HepG2 (cell line): Measurements from ENCODE around the gene SETD1B. TPM values are rescaled to one million over a fixed set of nuclear protein-coding genes. Genes with fewer than 3 reads are reported as not detected.

Experiments
- AHR ChIP-seq: IDR thresholded peaks from 2 replicates; pipeline ENCODE4 v1.6.1; 2018; ENCODE audit warnings: missing genetic modification reagents, missing compliant biosample characterization
- ATF7 ChIP-seq, 2 experiments: fragments of 450-650 bp in 1 of 2; sonication (generic) in 1 of 2; formaldehyde crosslinking in 1 of 2; IDR thresholded peaks; 2 replicates each; pipeline versions ENCODE4 v1.4.0 to v1.6.1; 2016 to 2020; ENCODE audit warnings: antibody characterized with exemption in 1 of 2, mild to moderate bottlenecking in 1 of 2, missing genetic modification reagents in 1 of 2
- CHD2 ChIP-seq: IDR thresholded peaks from 2 replicates; pipeline ENCODE4 v1.6.1; 2011; ENCODE audit warnings: low read depth, low read length, improper control_type of control experiment
- CSRNP2 ChIP-seq: sonication (generic); formaldehyde crosslinking; conservative IDR thresholded peaks from 2 replicates; pipeline ENCODE4 v1.8.0; 2022; ENCODE audit warnings: low read depth, missing genetic modification reagents
- HOXA9 ChIP-seq: sonication (generic); formaldehyde crosslinking; IDR thresholded peaks from 2 replicates; pipeline ENCODE4 v1.8.1; 2022; ENCODE audit warnings: missing genetic modification reagents, mild to moderate bottlenecking, moderate library complexity, borderline replicate concordance
- KDM2A ChIP-seq: sonication (generic); formaldehyde crosslinking; IDR thresholded peaks from 2 replicates; pipeline ENCODE4 v1.4.0; 2020; ENCODE audit warnings: low read depth, missing genetic modification reagents, borderline replicate concordance
- NFIC ChIP-seq: IDR thresholded peaks from 2 replicates; pipeline ENCODE4 v1.6.1; 2012; ENCODE audit warnings: mild to moderate bottlenecking, low read length, inconsistent platforms
- NRL ChIP-seq: sonication (generic); formaldehyde crosslinking; IDR thresholded peaks from 2 replicates; pipeline ENCODE4 v1.5.0; 2020; ENCODE audit warnings: missing genetic modification reagents, mild to moderate bottlenecking, moderate library complexity, borderline replicate concordance
- RAD21 ChIP-seq: fragments of 450-650 bp; formaldehyde crosslinking; IDR thresholded peaks from 2 replicates; pipeline ENCODE4 v1.5.0; 2020; ENCODE audit warnings: mild to moderate bottlenecking
- XBP1 ChIP-seq: sonication (generic); formaldehyde crosslinking; IDR thresholded peaks from 2 replicates; pipeline ENCODE4 v1.5.0; 2020; ENCODE audit warnings: missing genetic modification reagents
- ZNF674 ChIP-seq: sonication (generic); formaldehyde crosslinking; IDR thresholded peaks from 2 replicates; pipeline ENCODE4 v1.5.0; 2020; ENCODE audit warnings: low read depth, mild to moderate bottlenecking, missing genetic modification reagents
- ZNF687 ChIP-seq: sonication (generic); formaldehyde crosslinking; IDR thresholded peaks from 2 replicates; pipeline ENCODE4 v1.5.1; 2020; ENCODE audit warnings: mild to moderate bottlenecking, missing genetic modification reagents, moderate library complexity
- ZNF800 ChIP-seq: sonication (generic); formaldehyde crosslinking; IDR thresholded peaks from 2 replicates; pipeline ENCODE4 v1.4.0; 2020; ENCODE audit warnings: missing genetic modification reagents
- polyA plus RNA-seq, 8 experiments: library from polyadenylated mRNA; depleted of rRNA in 3 of 8; stranded (reverse) in 7 of 8; unstranded in 1 of 8; fragments of >200 nt; fragmentation: Illumina TruSeq in 4 of 8; extraction: Trizol in 4 of 8; gene quantifications; 2 replicates each; pipeline versions ENCODE4 v1.2.1 to v1.2.3, GENCODE V29; 2011 to 2016; ENCODE audit warnings: low read depth in 4 of 8, missing spikeins in 1 of 8, mixed read lengths in 1 of 8; ENCODE audit not compliant: insufficient read depth in 1 of 8
- total RNA-seq, 5 experiments: library from RNA; depleted of rRNA; stranded (reverse); fragments of >200 nt; fragmentation: Illumina TruSeq; extraction: Trizol; gene quantifications; 2 replicates each; pipeline ENCODE4 v1.2.3, GENCODE V29; 2016; ENCODE audit warnings: low read depth in 1 of 5
- TF ChIP-seq, protein P1 (sequence below): sonication (generic); formaldehyde crosslinking; IDR thresholded peaks from 2 replicates; pipeline ENCODE4 v1.4.0; 2020; ENCODE audit warnings: low read depth, mild to moderate bottlenecking, missing genetic modification reagents
- TF ChIP-seq, protein P2 (sequence below): sonication (generic); formaldehyde crosslinking; IDR thresholded peaks from 2 replicates; pipeline ENCODE4 v1.5.0; 2020; ENCODE audit warnings: mild to moderate bottlenecking, missing genetic modification reagents

The SETD1B gene
- total and polyA plus RNA-seq, 2 of the 13 experiments (the other 11 are each of a cell fraction or from before 2014, with no cell fraction given): 1.1 to 1.4 TPM

DNA sequence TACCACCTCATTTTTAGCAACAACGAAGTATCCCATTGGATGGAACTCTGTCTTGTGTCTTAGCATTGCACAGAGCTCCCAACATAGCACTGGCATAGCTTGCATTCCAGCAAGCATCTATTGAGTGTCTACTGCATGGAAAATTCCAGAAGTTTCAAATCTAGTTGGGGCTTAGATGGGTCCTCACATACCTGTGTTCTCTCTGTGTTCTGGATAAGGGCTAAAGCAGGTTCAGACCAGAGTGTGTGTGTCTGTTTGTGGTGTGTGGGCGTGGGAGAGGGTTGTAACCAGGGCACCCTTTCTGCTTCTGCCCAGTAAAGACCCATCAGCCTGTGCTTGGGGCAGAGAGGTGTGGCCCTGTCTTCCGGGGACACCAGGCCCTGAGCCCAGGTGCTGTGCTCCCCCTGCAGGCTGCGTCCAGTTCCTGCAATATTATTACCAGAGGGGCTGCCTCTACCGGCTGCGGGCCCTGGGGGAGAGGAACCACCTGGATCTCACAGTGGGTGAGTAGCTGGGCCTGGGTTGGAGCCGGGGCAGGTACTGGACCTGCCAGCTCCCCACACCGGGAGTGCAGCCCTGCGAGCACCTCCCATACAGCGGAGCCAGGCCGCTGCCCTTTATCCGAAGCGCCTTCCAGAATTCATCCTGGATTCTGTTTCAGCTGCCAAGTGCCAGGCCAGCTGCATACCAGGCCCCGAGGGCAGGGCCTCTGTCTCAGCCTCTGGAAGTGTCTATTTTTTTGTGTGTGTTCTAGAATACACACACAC is 30.6 kb upstream of the SETD1B start (continued):
- TF ChIP-seq AHR (0 out of 2 replicates have a peak, but pooled peaks have one; percentile 45), CHD2 (no peak), KDM2A (CRISPR knock-in tag) (peak; percentile 66; the same call in 1 of the 2 replicates), ZNF674 (CRISPR knock-in tag) (no peak), XBP1 (no peak), RAD21 (CRISPR knock-in tag) (peak; percentile 95), ZNF800 (no peak), NFIC (no peak), ATF7 (IDR thresholded peaks at IDR 0.05) (no peak), ATF7 (CRISPR knock-in tag; IDR thresholded peaks at IDR 0.05) (no peak), HOXA9 (CRISPR knock-in tag) (no peak), ZNF687 (CRISPR knock-in tag) (peak; percentile 78), NRL (CRISPR knock-in tag) (0 out of 2 replicates have a peak, but pooled peaks have one; percentile 25), CSRNP2 (no peak)
- TF ChIP-seq, protein P1, sequence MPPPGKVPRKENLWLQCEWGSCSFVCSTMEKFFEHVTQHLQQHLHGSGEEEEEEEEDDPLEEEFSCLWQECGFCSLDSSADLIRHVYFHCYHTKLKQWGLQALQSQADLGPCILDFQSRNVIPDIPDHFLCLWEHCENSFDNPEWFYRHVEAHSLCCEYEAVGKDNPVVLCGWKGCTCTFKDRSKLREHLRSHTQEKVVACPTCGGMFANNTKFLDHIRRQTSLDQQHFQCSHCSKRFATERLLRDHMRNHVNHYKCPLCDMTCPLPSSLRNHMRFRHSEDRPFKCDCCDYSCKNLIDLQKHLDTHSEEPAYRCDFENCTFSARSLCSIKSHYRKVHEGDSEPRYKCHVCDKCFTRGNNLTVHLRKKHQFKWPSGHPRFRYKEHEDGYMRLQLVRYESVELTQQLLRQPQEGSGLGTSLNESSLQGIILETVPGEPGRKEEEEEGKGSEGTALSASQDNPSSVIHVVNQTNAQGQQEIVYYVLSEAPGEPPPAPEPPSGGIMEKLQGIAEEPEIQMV (CRISPR knock-in tag): no peak
- TF ChIP-seq, protein P2, sequence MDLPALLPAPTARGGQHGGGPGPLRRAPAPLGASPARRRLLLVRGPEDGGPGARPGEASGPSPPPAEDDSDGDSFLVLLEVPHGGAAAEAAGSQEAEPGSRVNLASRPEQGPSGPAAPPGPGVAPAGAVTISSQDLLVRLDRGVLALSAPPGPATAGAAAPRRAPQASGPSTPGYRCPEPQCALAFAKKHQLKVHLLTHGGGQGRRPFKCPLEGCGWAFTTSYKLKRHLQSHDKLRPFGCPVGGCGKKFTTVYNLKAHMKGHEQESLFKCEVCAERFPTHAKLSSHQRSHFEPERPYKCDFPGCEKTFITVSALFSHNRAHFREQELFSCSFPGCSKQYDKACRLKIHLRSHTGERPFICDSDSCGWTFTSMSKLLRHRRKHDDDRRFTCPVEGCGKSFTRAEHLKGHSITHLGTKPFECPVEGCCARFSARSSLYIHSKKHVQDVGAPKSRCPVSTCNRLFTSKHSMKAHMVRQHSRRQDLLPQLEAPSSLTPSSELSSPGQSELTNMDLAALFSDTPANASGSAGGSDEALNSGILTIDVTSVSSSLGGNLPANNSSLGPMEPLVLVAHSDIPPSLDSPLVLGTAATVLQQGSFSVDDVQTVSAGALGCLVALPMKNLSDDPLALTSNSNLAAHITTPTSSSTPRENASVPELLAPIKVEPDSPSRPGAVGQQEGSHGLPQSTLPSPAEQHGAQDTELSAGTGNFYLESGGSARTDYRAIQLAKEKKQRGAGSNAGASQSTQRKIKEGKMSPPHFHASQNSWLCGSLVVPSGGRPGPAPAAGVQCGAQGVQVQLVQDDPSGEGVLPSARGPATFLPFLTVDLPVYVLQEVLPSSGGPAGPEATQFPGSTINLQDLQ (CRISPR knock-in tag): no peak
